Choroid plexus epithelial cell (primary cell): ENCODE results near the gene KRT81.

ENCODE experiments used
- DNase-seq: peaks from one replicate; pipeline ENCODE4 v3.0.0-alpha.2; 2010; ENCODE audit warnings: low read depth
- H3K4me3 ChIP-seq: 2 replicates; pipeline ENCODE4 v1.5.1; 2011; ENCODE audit warnings: low read depth, mild to moderate bottlenecking, control low read depth, low read length, moderate library complexity
- TF ChIP-seq, protein P1 (sequence below): conservative IDR thresholded peaks from 2 replicates; pipeline ENCODE4 v1.5.1; 2011; ENCODE audit warnings: low read depth, mild to moderate bottlenecking, control low read depth, inconsistent platforms, low read length, moderate library complexity

KRT81 gene

GRCh38 chr12:52277486-52278245 lies 13.7 kb downstream of the KRT81 start:
- TF ChIP-seq, protein P1, sequence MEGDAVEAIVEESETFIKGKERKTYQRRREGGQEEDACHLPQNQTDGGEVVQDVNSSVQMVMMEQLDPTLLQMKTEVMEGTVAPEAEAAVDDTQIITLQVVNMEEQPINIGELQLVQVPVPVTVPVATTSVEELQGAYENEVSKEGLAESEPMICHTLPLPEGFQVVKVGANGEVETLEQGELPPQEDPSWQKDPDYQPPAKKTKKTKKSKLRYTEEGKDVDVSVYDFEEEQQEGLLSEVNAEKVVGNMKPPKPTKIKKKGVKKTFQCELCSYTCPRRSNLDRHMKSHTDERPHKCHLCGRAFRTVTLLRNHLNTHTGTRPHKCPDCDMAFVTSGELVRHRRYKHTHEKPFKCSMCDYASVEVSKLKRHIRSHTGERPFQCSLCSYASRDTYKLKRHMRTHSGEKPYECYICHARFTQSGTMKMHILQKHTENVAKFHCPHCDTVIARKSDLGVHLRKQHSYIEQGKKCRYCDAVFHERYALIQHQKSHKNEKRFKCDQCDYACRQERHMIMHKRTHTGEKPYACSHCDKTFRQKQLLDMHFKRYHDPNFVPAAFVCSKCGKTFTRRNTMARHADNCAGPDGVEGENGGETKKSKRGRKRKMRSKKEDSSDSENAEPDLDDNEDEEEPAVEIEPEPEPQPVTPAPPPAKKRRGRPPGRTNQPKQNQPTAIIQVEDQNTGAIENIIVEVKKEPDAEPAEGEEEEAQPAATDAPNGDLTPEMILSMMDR = no peak
- no peak overlapping the region for H3K4me3 ChIP-seq
- DNase-seq = no peak

DNA sequence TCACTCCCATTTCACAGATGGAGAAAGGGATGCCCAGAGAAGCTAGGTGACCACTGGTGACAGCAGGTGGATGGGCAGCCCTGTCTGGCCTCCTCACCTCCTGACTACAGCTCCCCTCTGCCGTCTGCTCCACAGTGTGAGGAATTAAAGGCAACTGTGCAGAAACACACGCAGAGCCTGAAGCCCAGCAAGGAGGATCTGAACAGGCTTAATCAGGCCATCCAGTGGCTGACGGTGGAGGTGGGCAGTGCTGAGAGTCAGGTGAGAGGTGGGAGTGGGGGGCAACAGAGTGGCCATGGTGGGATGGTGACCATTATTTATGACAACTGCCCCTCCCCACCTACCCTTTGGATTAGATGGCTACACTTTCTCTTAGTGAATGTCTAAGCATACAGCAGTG lies 15.6 kb downstream of the KRT81 start:
- TF ChIP-seq, protein P1 = no peak
- no peak for DNase-seq
- H3K4me3 ChIP-seq = no peak overlapping the region

- TF ChIP-seq, protein P1 = no peak
- no peak for DNase-seq
- H3K4me3 ChIP-seq = no peak within 1 kb of the TSS
Measured at GRCh38 chr12:52274521-52275120, 16.7 kb downstream of the KRT81 start, which contains the start of gene KRT86. TSS of gene KRT86 (plus strand) at chr12:52274645. CDS start at chr12:52301917, 27,272 bp downstream.

DNA sequence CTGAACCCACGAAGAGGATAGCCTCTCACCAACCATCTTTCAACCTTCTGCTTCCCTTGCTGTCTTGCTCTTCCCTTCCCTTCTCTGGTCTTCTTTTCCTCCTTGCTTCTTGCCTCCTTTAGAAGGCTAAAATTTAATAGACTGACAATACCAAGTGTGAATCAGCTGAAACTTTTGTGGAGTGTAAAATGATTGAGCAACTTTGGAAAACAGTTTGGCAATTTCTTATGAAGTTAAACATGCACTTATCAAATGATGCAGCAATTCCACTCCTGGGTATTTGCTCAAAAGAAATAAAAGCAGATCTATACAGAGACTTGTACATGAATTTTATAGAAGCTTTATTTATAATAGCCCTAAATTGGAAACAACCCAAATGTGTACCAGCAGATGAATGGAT lies 20.2 kb downstream of the KRT81 start:
- peak; percentile 33 for DNase-seq
- H3K4me3 ChIP-seq = no peak overlapping the region
- TF ChIP-seq, protein P1 = no peak

- H3K4me3 ChIP-seq = no peak overlapping the region
- DNase-seq = no peak
- TF ChIP-seq, protein P1 = no peak
Measured at GRCh38 chr12:52270541-52271070, 20.7 kb downstream of the KRT81 start.

GRCh38 chr12:52268212-52268611 lies 23.1 kb downstream of the KRT81 start:
- no peak overlapping the region for H3K4me3 ChIP-seq
- TF ChIP-seq, protein P1 = no peak
- no peak for DNase-seq
